Measurements from ENCODE around the gene SNRNP48.

SNRNP48 gene

DNA sequence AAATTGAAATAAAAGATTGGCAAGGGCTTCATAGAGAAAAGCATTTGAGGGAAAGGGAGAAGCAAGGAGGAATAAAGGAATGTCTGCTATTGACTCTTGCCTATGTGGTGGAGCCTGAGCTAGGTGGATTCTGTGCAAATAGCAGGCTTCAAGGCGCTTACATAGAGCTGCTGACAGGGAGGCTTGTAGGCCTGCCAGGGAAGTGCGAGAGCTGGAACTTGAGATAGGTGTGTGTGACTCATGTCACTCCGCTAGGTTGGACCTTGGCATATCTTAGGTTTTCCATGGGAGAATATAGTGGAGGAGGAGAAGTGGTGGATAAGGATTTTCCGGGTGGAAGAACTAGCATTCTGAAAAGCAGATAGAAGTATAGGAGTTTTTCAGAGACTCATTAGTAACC is 14.0 kb downstream of the SNRNP48 start:
- no peak for DNase-seq

DNA sequence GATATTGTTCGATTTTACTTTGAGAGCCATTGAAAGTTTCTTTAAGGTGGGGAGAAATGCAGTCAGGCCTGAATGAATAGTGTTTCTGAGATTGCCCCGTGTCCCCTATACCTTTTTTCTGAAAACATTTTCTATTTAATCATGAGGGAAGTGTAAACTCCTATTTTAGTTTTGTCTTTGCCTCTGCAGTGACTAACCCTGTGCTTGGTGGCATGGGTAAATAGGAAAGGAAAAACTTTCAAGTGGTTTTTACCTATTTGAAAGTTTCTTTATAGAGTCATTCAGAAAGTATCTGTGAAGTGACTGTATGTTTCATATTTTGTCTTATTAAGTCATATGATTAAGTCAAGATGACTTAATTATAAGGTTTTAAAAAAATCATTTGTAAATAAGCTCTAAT is 14.5 kb downstream of the SNRNP48 start:
- DNase-seq, result no peak

DNA sequence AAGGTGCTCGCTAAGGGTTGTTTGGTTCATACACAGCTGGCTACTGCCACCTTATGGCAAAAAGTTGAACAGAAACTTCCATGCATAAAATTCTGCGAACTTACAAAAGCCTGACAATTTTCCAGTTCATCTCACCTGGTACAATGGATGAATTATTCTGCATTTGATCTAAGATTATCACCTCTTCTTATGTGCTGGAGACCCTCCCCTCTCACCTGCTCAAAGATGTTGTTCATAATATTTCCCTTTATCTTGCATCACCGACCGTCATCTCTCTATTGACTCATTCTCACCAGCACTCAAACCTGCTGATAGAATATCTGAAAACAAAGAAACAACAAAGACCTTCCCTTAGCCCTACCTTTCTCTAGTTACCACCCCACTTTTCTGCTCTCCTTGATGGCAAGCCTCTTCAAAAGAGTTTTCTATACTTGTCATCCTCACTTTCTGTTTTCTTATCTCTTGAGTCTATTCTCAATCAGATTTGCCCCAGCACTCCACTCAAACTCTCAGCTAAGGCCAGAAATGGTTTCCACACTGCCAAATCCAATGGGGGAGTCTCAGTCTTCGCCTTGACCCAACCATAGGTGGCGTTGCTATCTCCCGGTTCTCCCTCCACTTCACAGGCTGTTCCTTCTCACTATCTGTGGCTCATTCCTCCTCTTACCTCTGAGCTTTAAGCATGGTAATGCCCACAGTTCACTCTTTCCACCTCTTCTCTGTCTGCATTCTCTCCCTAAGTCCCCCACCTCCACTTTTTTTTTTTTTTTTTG is 25.8 kb downstream of the SNRNP48 start:
- DNase-seq, result peak; percentile 74

DNA sequence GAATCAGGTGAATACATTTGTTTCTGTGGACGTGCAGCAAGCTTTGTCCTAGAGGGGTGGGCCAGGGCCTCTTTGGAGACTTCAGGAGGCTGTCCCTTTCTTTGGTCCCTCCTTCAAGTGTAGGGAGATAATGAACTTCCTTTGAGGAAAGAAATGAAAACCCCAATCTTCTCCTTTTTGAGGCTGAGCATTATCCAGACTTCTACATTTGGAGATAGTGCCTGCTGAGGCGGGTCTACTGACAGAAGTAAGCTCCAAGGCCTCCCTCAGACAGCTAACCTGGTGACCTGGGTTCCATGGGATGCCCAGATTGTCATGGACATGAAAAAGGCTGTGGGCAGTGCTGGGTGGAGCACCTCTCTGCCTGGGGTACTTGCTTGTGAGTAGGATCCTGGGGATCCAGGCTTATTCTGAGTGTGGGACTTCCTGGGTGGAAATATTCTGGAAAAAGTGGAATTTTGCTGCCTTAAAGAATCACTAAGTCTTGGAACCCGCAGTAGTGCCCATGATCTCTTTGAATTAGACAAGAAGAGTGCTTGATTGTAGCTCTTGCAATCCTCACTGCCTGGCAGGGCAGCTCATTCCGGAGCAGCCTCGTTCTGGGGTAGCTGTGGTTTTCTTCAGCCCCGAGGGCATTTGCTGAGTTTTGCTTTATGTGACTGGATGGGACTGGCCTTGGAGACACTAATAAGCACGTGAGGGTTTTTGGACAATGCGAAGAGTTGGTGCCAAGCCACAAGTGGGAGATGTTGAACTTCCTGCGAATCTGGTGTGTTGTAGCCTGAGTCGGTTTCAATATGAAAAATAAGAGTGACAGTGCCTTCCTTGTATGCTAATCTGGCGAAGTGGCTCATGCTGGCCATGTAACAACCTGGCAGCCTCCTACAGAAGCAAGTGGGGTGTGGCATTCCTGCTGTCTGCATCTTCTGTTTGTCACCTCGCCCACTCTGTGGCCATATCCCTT is 28.1 kb downstream of the SNRNP48 start:
- no peak for DNase-seq

DNA sequence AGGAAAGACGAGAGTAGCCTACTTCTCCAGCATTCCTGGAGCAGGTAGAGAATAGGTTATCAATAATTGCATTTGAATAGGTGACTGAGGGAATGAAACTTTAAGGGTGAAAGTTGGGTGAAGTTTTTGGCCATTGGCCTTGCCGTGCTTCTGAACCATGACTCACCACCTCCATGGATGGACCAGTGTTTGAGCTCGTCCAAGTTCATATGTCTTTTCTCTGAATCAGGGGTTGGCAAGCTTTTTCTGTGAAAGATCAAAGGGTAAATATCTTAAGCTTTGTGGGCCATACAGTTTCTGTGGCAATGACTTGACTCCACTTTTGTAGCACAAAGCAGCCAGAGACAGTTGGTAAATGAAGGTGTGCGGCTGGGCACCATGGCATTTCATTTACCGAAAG is 31.8 kb downstream of the SNRNP48 start:
- DNase-seq, result no peak

DNA sequence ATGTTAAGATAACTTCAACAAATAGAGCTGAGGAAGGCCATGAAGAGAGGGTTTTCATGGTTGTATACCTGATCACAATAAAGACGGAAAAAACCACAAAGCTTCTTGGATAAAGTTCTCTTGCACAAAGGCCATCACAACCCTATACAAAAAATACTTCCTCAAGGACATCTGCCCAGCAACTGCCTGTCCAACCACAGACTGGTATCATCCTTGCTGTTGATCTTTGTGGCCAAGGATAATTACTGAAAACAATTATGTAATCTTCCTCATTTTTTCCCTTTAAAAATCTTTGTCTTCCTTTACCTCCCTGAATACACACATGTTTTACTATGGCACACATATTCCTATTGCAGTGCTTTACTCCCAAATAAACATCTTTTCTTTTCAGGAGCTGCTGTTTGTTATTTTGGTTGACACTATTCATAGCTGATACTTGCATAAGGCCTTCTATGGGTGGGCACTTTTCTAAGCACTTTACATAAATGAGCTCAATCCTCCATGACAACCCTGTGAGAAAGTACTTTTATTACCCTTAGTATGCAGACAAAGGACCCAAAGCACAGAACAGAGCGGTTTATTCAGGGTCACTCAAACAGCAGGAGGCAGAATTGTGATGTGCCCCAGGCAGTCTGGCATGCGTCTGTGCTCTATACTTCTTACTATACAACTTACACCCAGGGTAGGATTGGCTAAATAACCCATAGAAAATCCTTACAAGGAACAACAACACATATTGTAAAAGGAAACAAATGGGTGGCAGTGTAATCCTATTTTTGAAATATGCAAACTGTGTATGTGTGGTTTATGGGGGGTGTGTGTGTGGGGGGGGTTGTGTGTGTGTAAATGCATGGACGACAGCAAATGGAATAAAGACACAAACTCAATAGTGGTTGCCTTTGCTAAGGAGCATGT is 35.1 kb downstream of the SNRNP48 start:
- no peak for DNase-seq

DNA sequence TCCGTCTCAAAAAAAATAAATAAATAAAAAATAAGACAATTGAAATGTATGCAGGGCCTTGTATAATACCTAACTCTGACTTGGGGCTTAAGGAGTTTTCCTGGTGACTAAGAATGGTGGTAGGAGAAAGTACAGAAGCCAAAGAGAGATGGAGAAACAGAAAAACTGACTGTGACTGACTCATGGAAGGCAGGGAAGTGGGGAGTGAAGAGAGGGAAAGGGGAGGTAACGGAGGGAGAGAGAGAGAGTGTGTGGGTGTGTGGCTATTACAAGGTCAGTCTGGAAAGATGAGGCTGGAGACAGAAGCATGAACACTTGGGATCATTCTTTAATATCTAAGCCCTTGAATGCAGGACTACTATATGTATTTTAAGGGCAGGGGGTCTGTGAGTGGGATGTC is 38.5 kb downstream of the SNRNP48 start:
- DNase-seq, result no peak

DNA sequence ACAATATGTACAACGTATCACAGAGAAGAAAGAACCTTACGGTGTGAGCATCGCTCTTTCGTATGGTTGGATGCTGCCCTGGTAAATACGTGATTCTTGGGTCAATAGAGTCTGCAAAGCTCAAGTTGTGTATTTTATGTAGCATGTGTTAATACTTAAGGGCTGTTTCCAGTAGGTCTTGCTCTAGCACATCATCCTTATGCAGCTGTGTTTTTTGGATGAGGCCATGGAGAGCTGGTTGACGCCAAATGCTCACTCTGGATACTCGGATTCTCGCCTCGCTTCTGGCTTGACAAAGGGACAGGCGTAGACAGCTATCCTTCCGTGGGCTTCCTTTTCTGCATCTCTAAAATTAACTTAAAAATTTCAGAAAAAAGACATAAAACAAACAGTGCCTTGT is 38.9 kb downstream of the SNRNP48 start:
- DNase-seq, result no peak

DNA sequence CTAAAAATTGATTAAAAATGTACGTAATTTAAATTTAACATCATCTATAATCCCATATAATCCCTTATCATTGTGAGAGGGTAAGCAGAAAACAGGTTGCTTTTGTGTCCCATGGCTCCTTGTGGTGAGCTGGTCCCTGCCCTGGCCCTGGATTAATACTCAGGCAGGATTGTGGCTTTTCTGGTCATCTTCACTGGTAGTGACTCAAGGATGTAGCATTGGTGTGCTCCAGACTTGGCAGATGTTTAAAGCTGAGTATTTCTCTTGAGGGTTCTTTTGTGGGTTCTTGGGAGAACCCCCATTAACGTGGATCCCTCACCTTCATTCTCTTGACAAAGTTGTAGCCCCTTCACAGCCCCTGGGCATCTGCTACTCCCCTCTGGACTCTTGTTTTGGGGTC is 39.3 kb downstream of the SNRNP48 start:
- no peak for DNase-seq

DNA sequence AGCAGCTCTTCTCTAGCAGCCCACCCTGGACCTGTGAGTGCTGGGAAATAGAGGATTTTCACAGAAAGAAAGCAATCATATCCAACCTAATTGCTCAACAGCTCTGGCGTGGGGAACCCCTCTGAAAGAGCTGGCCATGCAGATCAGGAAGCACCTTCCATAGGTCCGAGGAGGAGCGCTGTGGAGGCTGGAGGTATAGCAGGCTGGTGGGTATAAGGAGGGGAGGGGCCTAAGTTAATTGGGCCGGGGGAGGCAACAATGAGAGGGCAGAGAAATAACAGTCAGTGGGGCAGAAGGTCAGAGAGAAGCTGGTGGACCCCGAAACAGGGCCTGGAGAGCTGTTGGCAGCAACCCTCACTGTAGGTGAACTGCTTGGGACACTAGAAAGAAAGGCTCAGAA is 40.8 kb downstream of the SNRNP48 start:
- no peak for DNase-seq

DNA sequence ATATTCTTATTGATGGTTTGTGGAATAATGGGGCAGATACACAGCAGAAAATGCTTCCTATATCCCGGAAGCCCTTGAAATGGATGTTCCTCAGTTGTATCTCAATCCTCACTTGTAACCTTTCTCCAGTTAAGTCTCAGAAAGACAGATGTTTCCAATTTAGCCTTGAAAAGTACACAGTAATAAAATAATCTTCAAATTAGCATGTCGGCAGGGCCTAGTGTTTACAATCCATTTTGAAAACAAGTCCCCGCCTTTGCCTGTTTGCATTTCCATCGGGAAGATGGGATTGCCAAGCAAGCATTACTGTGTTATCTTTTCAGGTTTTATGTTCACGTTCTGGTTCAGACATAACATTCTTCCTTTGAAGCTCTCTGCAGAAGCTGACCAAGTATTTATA is 41.5 kb downstream of the SNRNP48 start:
- DNase-seq, result no peak

DNA sequence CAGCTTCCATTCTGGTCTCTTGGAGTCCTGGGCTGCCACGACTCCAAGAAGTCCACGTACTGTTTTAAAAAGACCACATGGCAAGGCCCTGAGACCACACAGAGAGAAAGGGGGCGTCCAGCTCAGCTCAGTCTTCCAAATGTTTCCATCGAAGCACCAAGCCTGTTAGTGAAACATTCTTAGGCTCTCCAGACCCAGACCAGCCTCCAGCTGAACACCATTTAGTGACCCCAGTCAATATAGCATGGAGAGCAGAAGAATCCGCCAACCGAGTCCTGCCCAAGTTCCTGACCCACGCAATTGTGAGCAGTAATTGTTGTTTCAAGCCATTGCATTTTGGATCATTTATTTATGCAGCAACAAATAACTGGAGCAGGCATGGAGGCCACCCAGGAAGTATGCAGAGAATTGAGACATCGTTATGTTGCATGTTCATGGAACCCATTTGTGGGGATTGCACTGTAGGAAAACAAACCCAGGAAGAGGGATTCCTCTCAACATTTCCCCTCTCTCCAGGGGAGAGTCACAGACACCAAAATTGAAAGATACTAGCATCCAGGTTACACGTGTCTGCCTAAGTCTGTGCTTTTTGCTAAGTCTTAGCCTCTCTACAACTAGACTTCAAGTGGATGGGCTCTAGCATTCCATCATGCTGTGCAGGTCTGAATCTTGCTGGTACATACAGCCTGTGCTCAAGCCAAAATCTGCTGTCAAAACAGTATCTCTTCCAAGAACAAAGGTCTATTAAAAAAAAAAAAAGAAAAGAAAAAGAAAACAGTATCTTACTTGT is 42.7 kb downstream of the SNRNP48 start:
- DNase-seq, result no peak

DNA sequence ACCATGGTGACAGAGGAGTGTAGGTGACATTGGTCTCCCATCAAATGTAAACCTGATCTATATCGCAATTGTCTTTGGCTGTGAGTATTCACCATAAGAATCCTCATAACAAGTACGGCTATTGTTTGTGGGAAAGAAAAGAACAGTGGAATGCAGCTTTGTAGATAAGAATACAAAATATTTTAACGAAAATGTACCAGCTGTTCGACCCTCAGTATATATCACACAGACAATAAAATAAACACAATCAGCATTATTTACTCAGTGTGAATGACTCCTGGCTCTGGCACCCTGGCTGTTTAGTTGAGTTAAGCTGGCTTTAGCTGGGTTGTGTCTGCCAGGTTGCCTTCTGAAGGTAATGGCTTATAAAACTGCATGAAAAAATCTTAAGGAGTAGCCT is 43.4 kb downstream of the SNRNP48 start:
- no peak for DNase-seq

DNA sequence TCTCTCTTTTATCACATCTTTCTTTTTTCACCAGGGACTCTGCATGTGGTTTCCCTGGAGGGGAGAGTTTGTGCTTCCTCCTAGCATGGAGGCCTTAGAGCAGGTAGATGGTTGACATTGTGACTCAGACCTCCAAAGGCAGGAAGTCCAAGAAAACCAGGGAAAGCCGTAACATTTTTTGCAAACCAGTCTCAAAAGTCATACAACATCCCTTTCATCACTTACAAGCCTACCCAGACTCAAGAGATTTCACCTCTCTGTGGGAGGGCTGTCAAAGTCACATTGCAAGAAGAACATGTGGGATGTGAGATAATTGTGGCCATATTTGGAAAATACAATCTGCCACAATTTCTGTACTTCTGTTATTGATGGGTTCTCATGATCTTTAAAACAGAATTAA is 46.2 kb downstream of the SNRNP48 start:
- no peak for DNase-seq

DNA sequence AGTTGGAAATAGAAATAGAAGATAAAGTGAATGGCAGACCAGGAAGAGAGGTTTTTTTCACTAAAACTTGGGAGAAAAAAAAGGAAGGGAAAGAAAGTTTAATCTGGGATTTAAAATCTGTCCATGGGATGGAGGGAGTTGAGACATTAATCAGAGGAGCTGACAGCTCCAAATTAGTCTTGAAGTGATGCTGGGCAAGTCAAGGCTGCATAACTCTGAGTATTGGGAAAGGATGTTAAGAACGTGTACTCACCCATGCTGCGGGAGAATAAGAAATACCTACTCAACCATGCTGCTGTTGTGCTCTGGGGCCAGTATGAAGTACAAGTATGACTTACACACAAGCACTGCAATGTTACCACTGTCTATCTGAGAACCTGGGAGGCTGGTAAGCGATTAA is 47.5 kb downstream of the SNRNP48 start:
- peak; percentile 55 for DNase-seq

DNA sequence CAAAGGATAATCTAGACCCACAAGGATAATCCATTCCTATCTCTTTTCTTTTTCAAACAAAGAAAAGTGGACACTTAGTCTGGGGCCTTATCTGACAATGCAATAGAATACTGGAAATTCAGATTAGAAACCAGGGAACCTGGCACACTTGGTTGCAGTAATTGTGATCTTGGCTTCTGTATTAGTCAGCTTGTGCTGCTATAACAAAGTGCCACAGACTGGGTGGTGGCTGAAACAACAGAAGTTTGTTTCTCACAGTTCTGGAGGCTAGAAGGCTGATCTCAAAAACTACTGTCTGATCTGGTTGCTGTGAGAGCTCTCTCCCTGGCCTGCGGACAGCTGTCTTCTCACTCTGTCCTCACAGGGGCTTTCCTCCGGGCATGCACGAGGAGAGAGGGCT is 49.4 kb downstream of the SNRNP48 start:
- DNase-seq, result peak; percentile 41

DNA sequence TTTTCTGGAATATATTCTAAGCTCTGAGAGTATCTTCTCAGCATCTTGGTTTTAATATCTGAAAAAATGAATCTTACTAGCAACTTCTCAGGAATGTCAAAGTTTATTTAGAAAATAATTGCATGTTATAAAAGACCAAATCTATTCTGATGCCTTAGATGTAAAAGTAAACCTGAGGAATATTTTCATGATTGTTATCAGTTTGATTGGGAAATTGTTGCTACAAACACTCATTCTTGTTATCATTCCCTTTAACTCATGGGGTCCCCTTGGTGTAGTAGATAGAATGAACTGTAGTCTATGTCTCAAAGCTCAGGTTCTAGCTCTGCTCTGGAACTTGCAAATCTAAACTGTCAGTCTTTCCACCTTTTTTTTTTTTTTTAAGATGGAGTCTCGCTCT is 50.0 kb downstream of the SNRNP48 start:
- DNase-seq, result no peak

DNA sequence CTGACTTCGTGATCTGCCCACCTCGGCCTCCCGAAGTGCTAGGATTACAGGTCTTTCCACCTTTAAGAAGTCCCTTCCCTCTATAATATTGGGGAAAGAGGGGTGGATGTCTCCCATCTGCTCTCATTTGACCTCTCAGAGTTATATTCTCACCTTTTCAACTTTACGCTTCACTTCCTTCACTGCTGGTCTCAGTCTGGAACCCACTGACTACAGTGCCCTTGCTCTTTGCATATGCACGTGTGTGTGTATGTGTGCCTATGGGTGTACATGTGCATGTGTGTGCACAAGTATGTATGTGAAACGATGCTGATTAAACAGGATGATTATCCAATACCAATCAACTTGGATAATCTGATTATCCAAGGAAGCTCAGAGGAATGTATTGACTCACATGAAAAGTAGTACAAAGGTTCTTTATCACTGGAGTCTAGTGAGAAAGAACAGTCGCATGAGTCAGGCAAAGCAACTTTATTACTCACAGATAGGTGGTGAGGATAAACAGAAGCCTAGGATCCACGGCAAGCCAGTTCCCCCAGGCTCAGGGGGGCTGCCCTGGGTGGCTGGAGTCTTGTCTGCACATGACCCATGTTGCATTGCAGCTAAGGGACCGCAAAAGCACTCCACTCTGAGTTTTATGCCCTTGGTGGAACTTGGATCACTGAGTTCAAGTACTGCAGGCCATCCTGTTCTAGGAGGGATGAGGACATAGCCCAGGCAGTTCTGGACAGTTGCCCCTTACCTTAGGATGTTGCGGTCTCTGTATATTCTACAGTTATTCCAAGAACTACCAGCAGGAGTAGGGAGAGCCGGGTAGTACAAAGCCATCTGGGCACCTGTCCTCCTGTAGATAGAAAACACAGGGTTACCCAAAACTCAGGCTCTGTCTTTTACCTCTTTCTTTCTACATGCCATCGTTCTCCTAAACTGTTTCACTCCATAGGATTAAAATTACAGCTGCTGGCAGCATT is 50.9 kb downstream of the SNRNP48 start:
- peak; percentile 39 for DNase-seq

DNA sequence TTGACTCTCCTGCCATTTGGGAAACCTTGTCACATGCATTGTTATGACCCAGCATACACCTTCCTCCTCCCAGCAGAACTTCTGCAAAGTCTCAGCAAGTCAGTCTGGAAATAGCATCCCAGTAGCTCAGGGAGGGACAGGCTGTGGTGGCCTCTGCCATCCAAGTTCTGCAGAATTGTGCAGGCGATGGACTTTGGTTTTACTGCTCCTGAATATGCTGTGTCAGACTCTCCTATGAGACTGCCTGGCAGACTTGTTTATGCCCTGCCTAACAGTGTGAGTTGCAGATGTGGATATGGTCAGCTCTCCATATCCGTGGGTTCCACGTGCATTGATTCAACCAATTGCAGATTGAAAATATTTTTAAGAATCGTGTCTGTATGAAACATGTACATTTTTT is 52.8 kb downstream of the SNRNP48 start:
- no peak for DNase-seq

DNA sequence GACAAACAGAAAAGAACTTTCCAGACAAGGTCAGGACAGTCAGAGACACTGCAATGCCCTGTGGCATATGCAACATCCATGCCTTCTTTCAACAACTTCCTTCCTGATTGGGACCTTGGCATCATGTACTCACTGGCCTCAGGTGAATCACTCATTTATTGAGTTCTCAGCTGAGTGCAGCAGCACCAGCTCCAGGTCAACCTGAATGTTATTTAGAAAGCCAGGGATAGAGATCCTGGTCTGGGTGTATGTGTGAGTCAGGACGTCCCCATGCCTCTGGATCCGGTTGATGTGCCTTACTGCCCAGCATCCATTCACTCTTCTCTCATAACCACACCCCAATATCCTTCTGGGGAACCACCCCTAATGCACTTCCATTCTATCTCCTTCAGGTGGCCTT is 54.4 kb downstream of the SNRNP48 start:
- DNase-seq, result no peak

DNA sequence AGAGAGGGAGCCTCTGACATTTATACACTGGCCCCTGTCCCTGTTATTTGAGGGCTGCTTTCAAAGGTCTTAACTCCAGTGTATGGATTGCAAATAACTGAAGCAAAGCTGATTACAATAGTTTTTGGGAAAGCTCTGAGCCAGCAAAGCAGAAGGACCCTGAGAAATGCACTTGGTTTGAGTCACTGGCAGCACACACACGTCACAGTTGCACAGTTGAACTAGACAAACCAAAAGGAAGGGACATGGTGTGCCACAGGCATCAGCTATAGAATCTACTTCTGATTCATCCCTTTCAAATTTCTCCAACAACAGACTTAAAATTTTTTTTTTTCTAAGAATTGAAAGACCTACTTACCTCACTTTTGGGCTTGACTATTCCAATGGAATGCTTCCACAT is 56.4 kb downstream of the SNRNP48 start:
- no peak for DNase-seq

Data from NCI-H82 (cell line).